ENCODE measurements around the gene DGKB. TPM values are rescaled to one million over a fixed set of nuclear protein-coding genes. Genes with fewer than 3 reads are reported as not detected.

DGKB gene
- total and polyA plus RNA-seq, 2 of the 8 experiments (the other 6 are each of a cell fraction or from before 2014, with no cell fraction given) = 1.9 to 2.6 TPM

- Histone ChIP-seq H4K8ac (ENCODE audit: extremely low read depth, insufficient read depth, low read length) (no peak overlapping the region), H3K18ac (ENCODE audit: extremely low read depth, low read length) (no peak overlapping the region), H3K79me1 (ENCODE audit: low read depth, low read length) (no peaks in the 10 kb centered on the region), H2BK5ac (ENCODE audit: low read depth, low read length) (no peak overlapping the region), H3K4me2 (ENCODE audit: insufficient read depth in 1 of 2, low read depth in 2 of 2, low read length in 2 of 2) (no peak overlapping the region), H3K4ac (replicated peaks; ENCODE audit: insufficient read length, low read depth, low read length) (no peak overlapping the region), H2BK12ac (ENCODE audit: low read depth, low read length) (no peak overlapping the region), H3K56ac (replicated peaks; ENCODE audit: insufficient read length, low read depth, low read length) (no peak overlapping the region), H3K36me3 (ENCODE audit: control insufficient read depth in 2 of 4, insufficient read depth in 4 of 4, low read length in 3 of 4) (no peaks in the 10 kb centered on the region), H3K27ac (ENCODE audit: low read depth, low read length) (no peak overlapping the region), H3K9me3 (ENCODE audit: insufficient read depth in 2 of 2, low read depth in 1 of 2, low read length in 1 of 2) (no peaks in the 10 kb centered on the region), H3K23ac (ENCODE audit: insufficient read length) (no peak overlapping the region), H3K79me2 (ENCODE audit: control insufficient read depth in 1 of 2, insufficient read depth in 2 of 2, low read length in 2 of 2) (no peaks in the 10 kb centered on the region), H2BK120ac (replicated peaks; ENCODE audit: low read depth, low read length) (no peak overlapping the region), H3K4me1 (replicated peaks in 1 of 4; ENCODE audit: control insufficient read depth in 3 of 4, insufficient read depth in 4 of 4, low read length in 3 of 4) (peaks cover 0 to 2% (median 0%) of the 10 kb centered on the region in 4 experiments; a peak in 1 of 7 replicates), H3K9ac (replicated peaks in 1 of 4; ENCODE audit: extremely low read depth in 1 of 4, low read depth in 3 of 4, low read length in 3 of 4) (no peak overlapping the region), H2BK20ac (ENCODE audit: low read length) (no peak overlapping the region), H4K5ac (ENCODE audit: insufficient read length, low read depth, low read length) (no peak overlapping the region), H3K23me2 (ENCODE audit: low read depth, low read length) (no peaks in the 10 kb centered on the region), H4K20me1 (replicated peaks in 1 of 2; ENCODE audit: control insufficient read depth in 1 of 2, insufficient read depth in 2 of 2, low read length in 2 of 2) (no peaks in the 10 kb centered on the region), H4K91ac (replicated peaks; ENCODE audit: insufficient read length, low read length) (no peak overlapping the region), H3K14ac (ENCODE audit: insufficient read length) (no peak overlapping the region), H2BK15ac (ENCODE audit: low read length) (no peak overlapping the region), H2AFZ (ENCODE audit: low read length) (no peak overlapping the region), H3K27me3 (replicated peaks in 1 of 4; ENCODE audit: control insufficient read depth in 3 of 4, extremely low read depth in 1 of 4, insufficient read depth in 3 of 4, low read length in 3 of 4) (no peaks in the 10 kb centered on the region), H2AK5ac (ENCODE audit: low read depth, low read length) (no peak overlapping the region), H3K4me3 (ENCODE audit: extremely low read depth in 1 of 4, insufficient read depth in 2 of 4, low read depth in 3 of 4, low read length in 4 of 4) (no peak overlapping the region)
- CTCF ChIA-PET (ENCODE audit: partially characterized antibody) = no interaction called here
- POLR2A ChIA-PET (ENCODE audit: partially characterized antibody) = no interaction called here
- FAIRE-seq (no peak), DNase-seq (ENCODE audit: low read depth in 1 of 2, low spot score in 2 of 2) (no peak)
- WGBS, 2 experiments (ENCODE audit: extremely low coverage in 1 of 2, insufficient coverage in 1 of 2, insufficient read length in 1 of 2, insufficient replicate concordance in 2 of 2, low coverage in 1 of 2, low lambda C conversion rate in 2 of 2, missing lambda C conversion rate in 1 of 2) = 90% methylated on average over 1 of the region's 1 CpG; no CpG with 5 or more reads in 1 of the 2 experiments
- TF ChIP-seq CTBP2 (IDR thresholded peaks at IDR 0.05; ENCODE audit: borderline replicate concordance, insufficient read depth, insufficient read length, low read length) (no peak), BRCA1 (IDR thresholded peaks at IDR 0.05; ENCODE audit: low read depth, low read length) (no peak), ATF3 (IDR thresholded peaks at IDR 0.05; ENCODE audit: insufficient read depth, low read depth, low read length) (no peak), HDAC6 (IDR thresholded peaks at IDR 0.05; ENCODE audit: low read depth, low read length) (no peak), YY1 (IDR thresholded peaks at IDR 0.05; ENCODE audit: low read depth, low read length) (no peak), JUN (IDR thresholded peaks at IDR 0.05; ENCODE audit: low read depth, low read length) (no peak), CBX5 (IDR thresholded peaks at IDR 0.05; ENCODE audit: low read depth, low read length) (no peak)
Measured at GRCh38 chr7:14206121-14206520, 696.4 kb downstream of the DGKB start.

All from H1 (cell line).